HG02885 (cell line): Measurements from ENCODE around the gene PIGZ.

ENCODE experiments used
- ATAC-seq: cut with Tn5 transposase; IDR thresholded peaks from one replicate; pipeline ENCODE4 v1.9.1; 2021; ENCODE audit warnings: mild to moderate bottlenecking; ENCODE audit not compliant: unreplicated experiment, poor library complexity

Gene PIGZ

GRCh38 chr3:196985298-196985697 is 16.7 kb upstream of the PIGZ start:
- no peak for ATAC-seq

GRCh38 chr3:196983186-196983585 is 14.6 kb upstream of the PIGZ start:
- ATAC-seq = no peak

GRCh38 chr3:196981657-196982056 is 13.0 kb upstream of the PIGZ start:
- no peak for ATAC-seq

DNA sequence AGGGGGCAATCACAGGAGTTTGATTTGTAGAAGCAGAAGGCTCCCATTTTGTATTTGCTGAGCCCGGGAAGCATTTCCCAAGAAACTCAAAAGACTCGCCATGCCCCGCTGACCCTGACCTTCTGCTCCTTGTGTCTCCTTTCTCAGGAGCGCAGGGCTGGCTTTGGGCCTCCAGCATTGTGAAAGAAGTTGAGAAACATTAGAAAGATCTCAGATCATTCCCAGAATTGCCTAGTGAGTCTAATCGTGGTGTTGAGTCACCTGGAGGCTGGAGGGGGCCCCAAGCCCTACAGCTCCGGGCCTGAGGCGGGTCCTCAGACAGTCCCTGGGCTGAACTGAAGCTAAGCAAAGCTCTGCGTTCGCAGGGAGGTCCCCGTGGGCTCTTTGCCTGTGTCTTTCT is 10.9 kb upstream of the PIGZ start:
- no peak for ATAC-seq

- ATAC-seq = no peak
Observed at GRCh38 chr3:196976941-196977340, 8.3 kb upstream of the PIGZ start.

DNA sequence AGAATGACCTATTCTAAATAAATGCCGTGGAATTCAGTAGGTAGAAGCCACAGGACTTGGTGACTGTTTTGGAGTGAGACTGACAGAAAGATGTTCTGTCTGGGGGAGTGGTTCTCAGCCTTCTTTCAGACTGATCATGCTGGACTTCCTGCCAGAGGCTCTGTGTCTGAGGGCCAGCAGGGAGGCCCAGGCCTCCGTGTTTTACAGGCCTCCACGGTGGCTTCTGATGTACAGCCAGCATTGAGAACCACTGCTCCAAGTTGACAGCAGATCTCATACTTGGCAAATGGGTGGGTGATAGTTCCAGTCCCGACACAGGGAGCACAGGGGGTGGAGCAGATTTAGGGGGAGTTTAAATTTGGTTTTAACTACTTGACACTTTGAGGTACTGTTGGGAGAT is 6.7 kb upstream of the PIGZ start:
- no peak for ATAC-seq

- ATAC-seq = no peak
Observed at GRCh38 chr3:196974661-196975060, 6.0 kb upstream of the PIGZ start.

- ATAC-seq = no peak
Observed at GRCh38 chr3:196971094-196971698, 2.6 kb upstream of the PIGZ start.

GRCh38 chr3:196970547-196971093 is 2.0 kb upstream of the PIGZ start:
- ATAC-seq = no peak

DNA sequence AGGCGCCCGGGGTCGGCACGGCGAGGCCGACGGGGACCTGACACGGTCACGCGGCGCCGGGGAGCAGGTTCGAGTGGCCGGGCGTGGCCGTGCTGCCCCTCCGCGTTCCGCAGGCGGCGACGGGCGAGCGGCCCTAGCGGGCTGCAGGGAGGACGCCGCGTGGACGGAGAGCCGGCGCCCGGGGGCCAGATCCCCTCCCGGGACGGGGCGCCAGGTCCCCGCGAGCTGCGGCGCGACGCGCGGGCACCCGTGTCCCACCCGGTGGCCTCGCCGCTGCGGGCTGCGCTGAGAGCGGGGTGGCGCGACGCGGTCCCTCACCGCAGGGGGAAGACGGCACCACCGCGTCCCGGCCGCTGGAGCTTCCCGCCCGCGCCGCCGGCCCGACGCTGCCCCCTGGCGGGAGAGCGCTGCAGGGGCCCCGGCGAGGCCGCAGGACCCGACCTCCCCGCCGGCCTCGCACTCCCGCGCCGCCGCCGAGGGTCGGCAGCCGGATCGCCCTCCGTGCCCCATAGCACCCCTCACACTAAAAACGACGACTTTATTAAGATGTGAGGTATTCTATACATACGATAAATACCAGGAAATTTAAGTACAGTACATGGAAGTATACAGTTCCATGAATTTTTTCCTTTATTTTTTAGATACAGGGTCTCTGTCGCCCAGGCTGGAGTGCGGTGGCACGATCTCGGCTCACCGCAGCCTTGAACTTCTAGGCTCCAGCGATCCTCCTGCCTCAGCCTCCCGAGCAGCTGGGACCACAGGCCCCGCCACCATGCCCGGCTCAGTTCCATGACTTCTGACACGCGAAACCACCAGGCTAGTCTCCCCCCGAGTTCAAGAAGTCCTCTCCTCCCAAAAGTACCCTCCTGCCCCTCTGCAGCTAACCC is 1.3 kb upstream of the PIGZ start:
- ATAC-seq = peak; percentile 59

- ATAC-seq = peak; percentile 47
Observed at GRCh38 chr3:196969134-196969659, 564 bp upstream of the PIGZ start.

GRCh38 chr3:196967412-196968232 is 1.0 kb downstream of the PIGZ start:
- no peak for ATAC-seq

GRCh38 chr3:196966526-196967401 is 1.9 kb downstream of the PIGZ start:
- no peak for ATAC-seq

DNA sequence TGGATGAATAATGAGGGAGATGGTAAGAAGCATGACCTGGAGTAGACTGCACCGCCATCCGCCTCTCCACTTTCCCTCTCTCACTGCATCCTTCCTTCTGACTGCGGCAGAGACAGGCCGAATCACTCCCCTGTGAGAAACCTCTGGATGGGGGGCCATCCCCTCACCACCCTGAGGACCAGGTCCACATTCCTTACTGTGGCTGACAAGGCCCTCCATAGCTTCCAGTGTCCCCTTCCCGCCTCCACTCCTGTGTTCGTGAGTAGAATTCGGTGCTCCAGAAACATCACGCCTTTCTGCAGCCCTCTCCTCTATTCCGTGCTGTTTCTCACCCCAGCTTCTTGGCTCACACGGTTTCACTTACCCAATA is 2.8 kb downstream of the PIGZ start:
- ATAC-seq = no peak

DNA sequence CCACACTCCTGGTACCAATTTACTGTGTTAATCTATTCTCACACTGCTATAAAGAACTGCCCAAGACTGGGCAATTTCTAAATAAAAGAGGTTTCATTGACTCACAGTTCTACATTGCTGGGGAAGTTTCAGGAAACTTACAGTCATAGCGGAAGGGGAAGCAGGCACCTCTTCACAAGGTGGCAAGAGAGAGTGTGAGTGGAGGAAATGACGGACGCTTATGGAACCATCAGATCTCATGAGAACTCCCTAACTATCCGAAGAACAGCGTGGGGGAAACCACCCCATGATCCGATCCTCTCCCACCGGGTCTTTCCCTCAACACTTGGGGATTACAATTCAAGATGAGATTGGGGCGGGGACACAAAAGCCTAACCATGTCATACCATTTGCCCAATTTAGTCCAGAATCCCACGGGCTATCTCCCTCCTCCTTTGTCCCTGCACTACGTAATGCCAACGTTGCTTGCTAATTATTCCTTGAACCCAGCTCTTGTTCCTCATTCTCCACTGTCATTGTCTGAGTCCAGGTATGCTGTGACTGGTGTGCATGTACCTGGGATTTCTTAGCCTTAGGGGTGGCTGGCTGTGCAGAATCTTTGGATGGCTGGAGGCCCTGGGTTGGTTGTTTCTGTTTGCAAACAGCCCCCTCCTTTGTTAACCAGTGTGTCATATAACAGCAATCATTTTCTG is 3.4 kb downstream of the PIGZ start:
- no peak for ATAC-seq

DNA sequence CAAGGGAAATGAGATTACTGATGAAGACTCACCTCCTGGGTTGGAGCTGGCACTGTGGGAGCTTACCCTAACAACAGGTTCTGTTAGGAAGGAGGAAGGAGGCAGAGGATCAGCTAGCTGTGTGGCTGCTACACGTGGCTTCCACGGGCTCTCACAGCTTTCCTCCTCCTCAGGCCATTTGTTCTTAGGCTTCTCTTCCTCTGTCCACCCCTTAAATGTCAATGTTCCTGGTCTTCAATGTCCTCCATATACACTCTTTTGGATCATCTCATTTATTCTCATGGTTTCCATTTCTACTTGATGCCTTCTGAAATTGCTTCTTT is 5.0 kb downstream of the PIGZ start:
- no peak for ATAC-seq

- no peak for ATAC-seq
Observed at GRCh38 chr3:196962930-196963630, 5.6 kb downstream of the PIGZ start.

DNA sequence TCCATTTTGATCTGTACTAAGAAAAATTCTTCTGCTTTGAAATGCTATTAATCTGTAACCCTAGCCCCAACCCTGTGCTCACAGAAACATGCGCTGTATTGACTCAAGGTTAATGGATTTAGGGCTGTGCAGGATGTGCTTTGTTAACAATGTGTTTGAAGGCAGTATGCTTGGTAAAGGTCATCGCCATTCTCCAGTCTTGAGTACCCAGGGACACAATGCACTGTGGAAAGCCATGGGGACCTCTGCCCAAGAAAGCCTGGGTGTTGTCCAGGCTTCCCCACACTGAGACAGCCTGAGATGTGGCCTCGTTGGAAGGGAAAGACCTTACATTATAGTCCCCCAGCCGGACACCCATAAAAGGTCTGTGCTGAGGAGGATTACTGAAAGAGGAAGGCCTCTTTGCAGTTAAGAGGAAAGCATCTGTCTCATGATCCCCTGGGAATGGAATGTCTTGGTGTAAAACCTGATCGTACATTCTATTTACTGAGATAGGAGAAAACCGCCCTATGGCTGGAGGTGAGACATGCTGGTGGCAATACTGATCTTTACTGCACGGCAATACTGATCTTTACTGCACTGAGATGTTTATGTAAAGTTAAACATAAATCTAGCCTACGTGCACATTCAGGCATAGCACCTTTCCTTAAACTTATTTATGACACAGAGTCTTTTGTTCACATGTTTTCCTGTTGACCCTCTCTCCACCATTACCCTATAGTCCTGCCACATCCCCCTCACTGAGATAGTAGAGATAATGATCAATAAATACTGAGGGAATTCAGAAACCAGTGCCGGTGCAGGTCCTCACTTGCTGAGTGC is 6.3 kb downstream of the PIGZ start:
- no peak for ATAC-seq
